ENCODE measurements around the gene MYOG. TPM values are rescaled to one million over a fixed set of nuclear protein-coding genes. Genes with fewer than 3 reads are reported as not detected.

MYOG gene
- polyA plus RNA-seq, 1 experiment = not detected

GRCh38 chr1:203054642-203055041 is 31.2 kb downstream of the MYOG start:
- ChIA-PET CTCF (interaction anchor here (0.5 to 1.8 kb wide), 2 partner anchors 34 to 213 kb away, joined by 4 to 11 read pairs; no protein-coding TSS in a partner anchor), POLR2A (no interaction called here)

GRCh38 chr1:203054184-203054583 is 31.6 kb downstream of the MYOG start:
- H3K27me3 ChIP-seq (ENCODE audit: control insufficient read depth, insufficient read depth, low read length) = peaks cover 29% of the 10 kb centered on the region
- no peak for TF ChIP-seq CTCF (IDR thresholded peaks at IDR 0.05; ENCODE audit: low read depth, low read length)
- no peak overlapping the region for H3K4me3 ChIP-seq (ENCODE audit: low read depth, low read length)
- no peaks in the 10 kb centered on the region for H3K9me3 ChIP-seq (ENCODE audit: control insufficient read depth, insufficient read depth, low read length)
- CTCF ChIA-PET = interaction anchor here (0.5 to 7.0 kb wide), 3 partner anchors 14 to 213 kb away, joined by 4 to 39 read pairs (median 11); no protein-coding TSS in a partner anchor
- POLR2A ChIA-PET = no interaction called here
- no peak overlapping the region for H3K27ac ChIP-seq (ENCODE audit: low read depth, low read length)
- no peak for DNase-seq (ENCODE audit: low read depth, low spot score)

More at GRCh38 chr1:203054642-203055041, 31.2 kb downstream of the MYOG start:
- DNase-seq (ENCODE audit: low read depth, low spot score) = no peak
- peaks cover 29% of the 10 kb centered on the region for H3K27me3 ChIP-seq (ENCODE audit: control insufficient read depth, insufficient read depth, low read length)
- no peaks in the 10 kb centered on the region for H3K9me3 ChIP-seq (ENCODE audit: control insufficient read depth, insufficient read depth, low read length)
- TF ChIP-seq CTCF (IDR thresholded peaks at IDR 0.05; ENCODE audit: low read depth, low read length) = no peak
- H3K4me3 ChIP-seq (ENCODE audit: low read depth, low read length) = no peak overlapping the region
- no peak overlapping the region for H3K27ac ChIP-seq (ENCODE audit: low read depth, low read length)

- Histone ChIP-seq H3K27me3 (ENCODE audit: control insufficient read depth, insufficient read depth, low read length) (peaks cover 21% of the 10 kb centered on the region), H3K27ac (ENCODE audit: low read depth, low read length) (no peak overlapping the region), H3K4me3 (ENCODE audit: low read depth, low read length) (no peak overlapping the region), H3K9me3 (ENCODE audit: control insufficient read depth, insufficient read depth, low read length) (no peaks in the 10 kb centered on the region)
- ChIA-PET CTCF (interaction anchor here (1.4 to 7.0 kb wide), 2 partner anchors 13 to 215 kb away, joined by 5 to 39 read pairs; no protein-coding TSS in a partner anchor), POLR2A (no interaction called here)
- TF ChIP-seq CTCF (IDR thresholded peaks at IDR 0.05; ENCODE audit: low read depth, low read length) = no peak
- DNase-seq (ENCODE audit: low read depth, low spot score) = no peak
Observed at GRCh38 chr1:203052601-203053000, 33.2 kb downstream of the MYOG start.

GRCh38 chr1:203051841-203052324 is 33.9 kb downstream of the MYOG start:
- ChIA-PET POLR2A (no interaction called here), CTCF (interaction anchor here (1.4 to 19.9 kb wide), 3 partner anchors 12 to 218 kb away, joined by 5 to 340 read pairs (median 39); no protein-coding TSS in a partner anchor)
- no peak for TF ChIP-seq CTCF (IDR thresholded peaks at IDR 0.05; ENCODE audit: low read depth, low read length)
- DNase-seq (ENCODE audit: low read depth, low spot score) = no peak
- no peaks in the 10 kb centered on the region for H3K9me3 ChIP-seq (ENCODE audit: control insufficient read depth, insufficient read depth, low read length)
- no peak overlapping the region for H3K27ac ChIP-seq (ENCODE audit: low read depth, low read length)
- peaks cover 18% of the 10 kb centered on the region for H3K27me3 ChIP-seq (ENCODE audit: control insufficient read depth, insufficient read depth, low read length)
- no peak overlapping the region for H3K4me3 ChIP-seq (ENCODE audit: low read depth, low read length)

GRCh38 chr1:203050826-203051225 is 35.0 kb downstream of the MYOG start:
- ChIA-PET CTCF (interaction anchor here (7.0 to 19.9 kb wide), 2 partner anchors 11 to 219 kb away, joined by 39 to 340 read pairs; no protein-coding TSS in a partner anchor), POLR2A (no interaction called here)
- Histone ChIP-seq H3K9me3 (ENCODE audit: control insufficient read depth, insufficient read depth, low read length) (no peaks in the 10 kb centered on the region), H3K4me3 (ENCODE audit: low read depth, low read length) (no peak overlapping the region), H3K27ac (ENCODE audit: low read depth, low read length) (no peak overlapping the region), H3K27me3 (ENCODE audit: control insufficient read depth, insufficient read depth, low read length) (peaks cover 18% of the 10 kb centered on the region)
- no peak for TF ChIP-seq CTCF (IDR thresholded peaks at IDR 0.05; ENCODE audit: low read depth, low read length)
- DNase-seq (ENCODE audit: low read depth, low spot score) = no peak

All from AG04450 (cell line).